ENCODE data around the gene WDFY2. TPM values are rescaled to one million over a fixed set of nuclear protein-coding genes. Genes with fewer than 3 reads are reported as not detected.

Gene WDFY2
- total and polyA plus RNA-seq, 2 of the 13 experiments (the other 11 are each of a cell fraction or from before 2014, with no cell fraction given), result 22.6 to 27.0 TPM

DNA sequence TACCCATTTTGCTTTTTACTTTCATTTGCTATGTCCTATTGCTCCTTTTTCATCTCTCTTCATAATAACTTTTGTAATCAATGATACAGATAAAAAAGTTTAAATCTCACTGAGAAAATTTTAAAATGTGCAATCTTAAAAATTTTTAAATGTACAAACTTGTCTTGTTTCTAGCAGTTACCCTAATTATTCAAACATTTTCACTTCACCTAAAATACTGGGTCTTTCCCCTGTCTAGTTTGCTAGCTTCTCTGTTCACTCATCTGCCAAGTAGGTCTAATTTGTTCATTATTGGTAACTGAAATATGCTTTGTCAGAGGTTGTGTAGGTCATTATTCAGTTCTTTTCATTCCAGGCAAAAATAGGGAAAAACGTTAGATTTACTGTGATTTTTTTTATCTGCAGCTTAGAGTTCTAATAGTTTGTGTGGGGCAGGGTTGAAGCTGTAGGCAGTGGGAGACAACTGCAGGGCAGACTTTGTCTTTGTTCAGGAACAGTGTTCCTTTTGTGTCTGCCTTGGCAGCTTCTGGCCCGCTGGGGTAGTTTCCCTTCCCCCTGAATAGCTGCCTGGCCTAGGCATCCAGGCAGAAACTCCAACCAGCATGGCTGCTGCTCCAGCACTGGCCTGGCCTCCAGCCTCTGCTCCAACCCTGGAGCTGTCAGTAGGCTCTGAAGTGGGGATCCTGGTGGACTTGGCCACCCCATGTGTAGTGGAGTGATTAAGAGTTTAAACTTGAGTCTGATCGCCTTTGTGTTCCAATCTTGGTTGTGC is 48.5 kb downstream of the WDFY2 start (continued):
- TF ChIP-seq, protein P1, sequence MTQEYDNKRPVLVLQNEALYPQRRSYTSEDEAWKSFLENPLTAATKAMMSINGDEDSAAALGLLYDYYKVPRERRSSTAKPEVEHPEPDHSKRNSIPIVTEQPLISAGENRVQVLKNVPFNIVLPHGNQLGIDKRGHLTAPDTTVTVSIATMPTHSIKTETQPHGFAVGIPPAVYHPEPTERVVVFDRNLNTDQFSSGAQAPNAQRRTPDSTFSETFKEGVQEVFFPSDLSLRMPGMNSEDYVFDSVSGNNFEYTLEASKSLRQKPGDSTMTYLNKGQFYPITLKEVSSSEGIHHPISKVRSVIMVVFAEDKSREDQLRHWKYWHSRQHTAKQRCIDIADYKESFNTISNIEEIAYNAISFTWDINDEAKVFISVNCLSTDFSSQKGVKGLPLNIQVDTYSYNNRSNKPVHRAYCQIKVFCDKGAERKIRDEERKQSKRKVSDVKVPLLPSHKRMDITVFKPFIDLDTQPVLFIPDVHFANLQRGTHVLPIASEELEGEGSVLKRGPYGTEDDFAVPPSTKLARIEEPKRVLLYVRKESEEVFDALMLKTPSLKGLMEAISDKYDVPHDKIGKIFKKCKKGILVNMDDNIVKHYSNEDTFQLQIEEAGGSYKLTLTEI (CRISPR knock-in tag; conservative IDR thresholded peaks at IDR 0.05), result no peak
- TF ChIP-seq ZBTB7A (CRISPR knock-in tag; IDR thresholded peaks at IDR 0.05), result no peak
- TF ChIP-seq PHF5A (CRISPR knock-in tag; IDR thresholded peaks at IDR 0.05; ENCODE audit: low read depth, unreplicated experiment), result no peak
- TF ChIP-seq ISL2 (CRISPR knock-in tag; IDR thresholded peaks at IDR 0.05), result no peak
- TF ChIP-seq FOXM1 (CRISPR knock-in tag; IDR thresholded peaks at IDR 0.05), result no peak
- peak; percentile 23; the same call in 1 of the 2 replicates for TF ChIP-seq SAP130 (CRISPR knock-in tag; IDR thresholded peaks at IDR 0.05; ENCODE audit: low read depth)
- TF ChIP-seq PHF8 (CRISPR knock-in tag; IDR thresholded peaks at IDR 0.05), result no peak
- TF ChIP-seq RBM22 (optimal IDR thresholded peaks at IDR 0.05; ENCODE audit: low read length), result peak; percentile 58
- no peak for TF ChIP-seq TCF12 (IDR thresholded peaks at IDR 0.05)
- no peak for TF ChIP-seq TCF12 (CRISPR knock-in tag; IDR thresholded peaks at IDR 0.05)
- no peak for TF ChIP-seq ZNF335 (CRISPR knock-in tag; IDR thresholded peaks at IDR 0.05)
- no peak for TF ChIP-seq HDAC1 (CRISPR knock-in tag; IDR thresholded peaks at IDR 0.05)
- 0 out of 2 replicates have a peak, but pooled peaks have one; percentile 31 for TF ChIP-seq GFI1 (CRISPR knock-in tag; IDR thresholded peaks at IDR 0.05; ENCODE audit: borderline replicate concordance)
- peak; percentile 51 for TF ChIP-seq RXRB (CRISPR knock-in tag; IDR thresholded peaks at IDR 0.05; ENCODE audit: borderline replicate concordance)
- no peak for TF ChIP-seq SYNCRIP (IDR thresholded peaks at IDR 0.05; ENCODE audit: insufficient read depth, low read depth, low read length)
- TF ChIP-seq TAF1 (CRISPR knock-in tag; IDR thresholded peaks at IDR 0.05), result no peak
- TF ChIP-seq, protein P2, sequence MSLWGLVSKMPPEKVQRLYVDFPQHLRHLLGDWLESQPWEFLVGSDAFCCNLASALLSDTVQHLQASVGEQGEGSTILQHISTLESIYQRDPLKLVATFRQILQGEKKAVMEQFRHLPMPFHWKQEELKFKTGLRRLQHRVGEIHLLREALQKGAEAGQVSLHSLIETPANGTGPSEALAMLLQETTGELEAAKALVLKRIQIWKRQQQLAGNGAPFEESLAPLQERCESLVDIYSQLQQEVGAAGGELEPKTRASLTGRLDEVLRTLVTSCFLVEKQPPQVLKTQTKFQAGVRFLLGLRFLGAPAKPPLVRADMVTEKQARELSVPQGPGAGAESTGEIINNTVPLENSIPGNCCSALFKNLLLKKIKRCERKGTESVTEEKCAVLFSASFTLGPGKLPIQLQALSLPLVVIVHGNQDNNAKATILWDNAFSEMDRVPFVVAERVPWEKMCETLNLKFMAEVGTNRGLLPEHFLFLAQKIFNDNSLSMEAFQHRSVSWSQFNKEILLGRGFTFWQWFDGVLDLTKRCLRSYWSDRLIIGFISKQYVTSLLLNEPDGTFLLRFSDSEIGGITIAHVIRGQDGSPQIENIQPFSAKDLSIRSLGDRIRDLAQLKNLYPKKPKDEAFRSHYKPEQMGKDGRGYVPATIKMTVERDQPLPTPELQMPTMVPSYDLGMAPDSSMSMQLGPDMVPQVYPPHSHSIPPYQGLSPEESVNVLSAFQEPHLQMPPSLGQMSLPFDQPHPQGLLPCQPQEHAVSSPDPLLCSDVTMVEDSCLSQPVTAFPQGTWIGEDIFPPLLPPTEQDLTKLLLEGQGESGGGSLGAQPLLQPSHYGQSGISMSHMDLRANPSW (CRISPR knock-in tag; IDR thresholded peaks at IDR 0.05; ENCODE audit: borderline replicate concordance), result no peak
- TF ChIP-seq PCBP1 (IDR thresholded peaks at IDR 0.05; ENCODE audit: borderline replicate concordance, low read depth, low read length), result no peak
- peak; percentile 16; the same call in 1 of the 2 replicates for TF ChIP-seq ZNF7 (CRISPR knock-in tag; IDR thresholded peaks at IDR 0.05)
- no peak for TF ChIP-seq SIX1 (CRISPR knock-in tag; IDR thresholded peaks at IDR 0.05; ENCODE audit: borderline replicate concordance)
- no peak for TF ChIP-seq ARHGAP35 (CRISPR knock-in tag; IDR thresholded peaks at IDR 0.05; ENCODE audit: borderline replicate concordance)
- no peak for TF ChIP-seq ZNF546 (CRISPR knock-in tag; conservative IDR thresholded peaks at IDR 0.05)

Data from HepG2 (cell line).